K562 (cell line): ENCODE measurements around the gene PET100. TPM values are rescaled to one million over a fixed set of nuclear protein-coding genes. Genes with fewer than 3 reads are reported as not detected.
A peak's percentile ranks its signal among the peaks of the same experiment; 100 is the strongest.

Experiments used
- ARID2 ChIP-seq: fragments of 450-650 bp; IDR thresholded peaks from 2 replicates; pipeline ENCODE4 v1.6.1; 2017; ENCODE audit warnings: antibody characterized with exemption, mild to moderate bottlenecking
- BHLHE40 ChIP-seq: IDR thresholded peaks from 2 replicates; pipeline ENCODE4 v1.6.1; 2011; ENCODE audit warnings: low read length, improper control_type of control experiment
- CBX2 ChIP-seq: fragments of 200-600 bp; sonication (generic); IDR thresholded peaks from one replicate; pipeline ENCODE4 v1.6.1; 2012; ENCODE audit warnings: mild to moderate bottlenecking, low read length, inconsistent platforms; ENCODE audit not compliant: insufficient read depth, poor library complexity, severe bottlenecking
- E2F3 ChIP-seq: fragments of 250-450 bp; sonication (Bioruptor Pico); IDR thresholded peaks from 2 replicates; pipeline ENCODE4 v1.4.0; 2020; ENCODE audit warnings: mild to moderate bottlenecking
- FOS ChIP-seq: IDR thresholded peaks from 3 replicates; pipeline ENCODE4 v1.6.1; 2011; ENCODE audit not compliant: insufficient read length; ENCODE audit errors: extremely low read depth
- HDGF ChIP-seq: fragments of 450-650 bp; IDR thresholded peaks from 2 replicates; pipeline ENCODE4 v1.6.1; 2016
- KDM2B ChIP-seq: fragments of 250-450 bp; sonication (Bioruptor Pico); IDR thresholded peaks from 2 replicates; pipeline ENCODE4 v1.8.0; 2021; ENCODE audit warnings: mild to moderate bottlenecking, moderate library complexity
- KDM5B ChIP-seq: fragments of 200-600 bp; sonication (generic); IDR thresholded peaks from 2 replicates; pipeline ENCODE4 v1.6.1; 2012; ENCODE audit warnings: low read depth, mild to moderate bottlenecking, moderate library complexity, low read length, control low read depth, inconsistent platforms; ENCODE audit not compliant: insufficient replicate concordance
- NUFIP1 ChIP-seq: fragments of 450-650 bp; IDR thresholded peaks from 2 replicates; pipeline ENCODE4 v1.6.1; 2018; ENCODE audit not compliant: partially characterized antibody
- OTX1 ChIP-seq: fragments of 450-650 bp; formaldehyde crosslinking; IDR thresholded peaks from 2 replicates; pipeline ENCODE4 v1.4.0; 2022; ENCODE audit warnings: mild to moderate bottlenecking
- RAD21 ChIP-seq, 2 experiments: fragments of 250-450 bp in 1 of 2; fragments of 450-650 bp in 1 of 2; sonication (Bioruptor Pico) in 1 of 2; formaldehyde crosslinking in 1 of 2; IDR thresholded peaks in 1 of 2; conservative IDR thresholded peaks in 1 of 2; 2 replicates each; pipeline versions ENCODE4 v1.4.0 to v1.8.0; 2020 to 2022; ENCODE audit warnings: mild to moderate bottlenecking in 2 of 2, moderate library complexity in 1 of 2
- RBM17 ChIP-seq: fragments of 200-400 bp; formaldehyde crosslinking; IDR thresholded peaks from 2 replicates; pipeline ENCODE4 v1.6.1; 2017; ENCODE audit warnings: low read depth, mild to moderate bottlenecking, low read length, borderline replicate concordance
- SOX6 ChIP-seq: fragments of 450-650 bp; IDR thresholded peaks from 2 replicates; pipeline ENCODE4 v1.6.1; 2014; ENCODE audit warnings: mild to moderate bottlenecking
- STAT5A ChIP-seq: IDR thresholded peaks from 2 replicates; pipeline ENCODE4 v1.6.1; 2012; ENCODE audit warnings: low read length, inconsistent platforms, borderline replicate concordance
- TAF9B ChIP-seq: fragments of 450-650 bp; IDR thresholded peaks from 2 replicates; pipeline ENCODE4 v1.6.1; 2018; ENCODE audit warnings: mild to moderate bottlenecking; ENCODE audit not compliant: partially characterized antibody
- YBX1 ChIP-seq: fragments of 450-650 bp; IDR thresholded peaks from 2 replicates; pipeline ENCODE4 v1.7.1; 2016; ENCODE audit warnings: mild to moderate bottlenecking
- ZKSCAN3 ChIP-seq: fragments of 250-450 bp; sonication (Bioruptor Pico); IDR thresholded peaks from 2 replicates; pipeline ENCODE4 v1.4.0; 2020
- ZNF239 ChIP-seq: fragments of 250-450 bp; sonication (Bioruptor Pico); IDR thresholded peaks from 2 replicates; pipeline ENCODE4 v1.4.0; 2020; ENCODE audit warnings: mild to moderate bottlenecking
- polyA plus RNA-seq, 8 experiments: library from polyadenylated mRNA; depleted of rRNA in 4 of 8; stranded (reverse) in 5 of 8; unstranded in 3 of 8; fragments of >200 nt; fragmentation: Nextera tagmentation in 2 of 8; fragmentation: Illumina TruSeq in 1 of 8; extraction: Ambion mirVana in 2 of 8; extraction: Trizol in 1 of 8; gene quantifications; 2 replicates each; pipeline versions ENCODE4 v1.2.1 to v1.2.3, GENCODE V29; 2011 to 2014; ENCODE audit warnings: inconsistent platforms in 1 of 8, missing spikeins in 1 of 8
- total RNA-seq, 7 experiments: library from RNA; depleted of rRNA in 6 of 7; stranded (reverse); fragments of >200 nt in 6 of 7; fragmentation: Illumina TruSeq in 2 of 7; extraction: Trizol in 2 of 7; gene quantifications; 2 replicates each; pipeline versions ENCODE4 v1.2.1 to v1.2.3, GENCODE V29; 2011 to 2021; ENCODE audit warnings: low replicate concordance in 1 of 7
- TF ChIP-seq, protein P1 (sequence below): fragments of 250-450 bp; sonication (Bioruptor Pico); IDR thresholded peaks from 2 replicates; pipeline ENCODE4 v1.5.0; 2020; ENCODE audit warnings: mild to moderate bottlenecking, borderline replicate concordance
- TF ChIP-seq, protein P2 (sequence below), 2 experiments: fragments of 450-650 bp; formaldehyde crosslinking in 1 of 2; IDR thresholded peaks; 2 replicates each; pipeline versions ENCODE4 v1.4.0 to v1.6.1; 2014 to 2020; ENCODE audit warnings: mild to moderate bottlenecking in 2 of 2, borderline replicate concordance in 1 of 2, low read depth in 1 of 2

Gene PET100
- total and polyA plus RNA-seq, 9 of the 15 experiments (the other 6 are each of a cell fraction or from before 2014, with no cell fraction given), result 62.3 to 351 (median 98.3) TPM

DNA sequence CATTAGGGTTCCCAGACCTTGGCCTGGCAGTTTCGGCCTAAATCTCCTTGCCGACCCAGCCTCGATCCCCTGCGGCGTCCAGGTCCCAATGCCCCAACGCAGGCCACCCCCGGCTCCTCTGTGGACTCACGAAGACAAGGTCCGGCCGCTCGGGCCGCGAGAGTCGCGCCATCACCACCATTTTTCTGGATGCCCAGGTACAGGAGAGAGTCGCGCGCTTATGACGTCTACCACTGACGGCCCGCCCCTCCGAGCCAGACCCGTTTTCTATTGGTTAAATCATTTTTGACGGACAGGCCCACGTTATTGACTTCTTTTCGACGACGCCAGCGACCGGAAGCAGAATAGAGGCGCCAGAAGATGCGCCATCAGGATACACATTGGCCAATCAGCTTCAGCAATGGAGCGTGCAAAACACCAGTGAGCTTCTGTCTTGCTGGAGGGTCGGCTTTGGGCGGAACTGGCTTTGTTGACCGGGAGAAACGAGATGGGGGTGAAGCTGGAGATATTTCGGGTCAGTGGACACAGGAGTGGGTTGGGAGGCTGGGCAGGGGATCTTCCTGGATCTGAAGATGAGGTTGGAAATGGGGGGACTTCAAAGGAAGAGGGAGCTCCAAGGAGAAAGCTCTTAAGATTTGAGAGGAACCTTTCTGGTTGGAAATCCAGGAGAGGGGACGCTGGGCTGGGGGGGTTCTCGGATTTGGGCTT, at the start of gene PET100, which contains the start of gene XAB2 (continued):
- no peak for TF ChIP-seq RAD21 (CRISPR knock-in tag; conservative IDR thresholded peaks at IDR 0.05 in 1 of 2, IDR thresholded peaks at IDR 0.05 in 1 of 2)
- TF ChIP-seq, protein P1, sequence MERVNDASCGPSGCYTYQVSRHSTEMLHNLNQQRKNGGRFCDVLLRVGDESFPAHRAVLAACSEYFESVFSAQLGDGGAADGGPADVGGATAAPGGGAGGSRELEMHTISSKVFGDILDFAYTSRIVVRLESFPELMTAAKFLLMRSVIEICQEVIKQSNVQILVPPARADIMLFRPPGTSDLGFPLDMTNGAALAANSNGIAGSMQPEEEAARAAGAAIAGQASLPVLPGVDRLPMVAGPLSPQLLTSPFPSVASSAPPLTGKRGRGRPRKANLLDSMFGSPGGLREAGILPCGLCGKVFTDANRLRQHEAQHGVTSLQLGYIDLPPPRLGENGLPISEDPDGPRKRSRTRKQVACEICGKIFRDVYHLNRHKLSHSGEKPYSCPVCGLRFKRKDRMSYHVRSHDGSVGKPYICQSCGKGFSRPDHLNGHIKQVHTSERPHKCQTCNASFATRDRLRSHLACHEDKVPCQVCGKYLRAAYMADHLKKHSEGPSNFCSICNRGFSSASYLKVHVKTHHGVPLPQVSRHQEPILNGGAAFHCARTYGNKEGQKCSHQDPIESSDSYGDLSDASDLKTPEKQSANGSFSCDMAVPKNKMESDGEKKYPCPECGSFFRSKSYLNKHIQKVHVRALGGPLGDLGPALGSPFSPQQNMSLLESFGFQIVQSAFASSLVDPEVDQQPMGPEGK, result no peak
- no peak for TF ChIP-seq HDGF
- TF ChIP-seq ARID2, result no peak
- TF ChIP-seq ZKSCAN3, result no peak
- TF ChIP-seq E2F3 (CRISPR knock-in tag), result no peak
- peak; percentile 97 for TF ChIP-seq FOS
- TF ChIP-seq, protein P2, sequence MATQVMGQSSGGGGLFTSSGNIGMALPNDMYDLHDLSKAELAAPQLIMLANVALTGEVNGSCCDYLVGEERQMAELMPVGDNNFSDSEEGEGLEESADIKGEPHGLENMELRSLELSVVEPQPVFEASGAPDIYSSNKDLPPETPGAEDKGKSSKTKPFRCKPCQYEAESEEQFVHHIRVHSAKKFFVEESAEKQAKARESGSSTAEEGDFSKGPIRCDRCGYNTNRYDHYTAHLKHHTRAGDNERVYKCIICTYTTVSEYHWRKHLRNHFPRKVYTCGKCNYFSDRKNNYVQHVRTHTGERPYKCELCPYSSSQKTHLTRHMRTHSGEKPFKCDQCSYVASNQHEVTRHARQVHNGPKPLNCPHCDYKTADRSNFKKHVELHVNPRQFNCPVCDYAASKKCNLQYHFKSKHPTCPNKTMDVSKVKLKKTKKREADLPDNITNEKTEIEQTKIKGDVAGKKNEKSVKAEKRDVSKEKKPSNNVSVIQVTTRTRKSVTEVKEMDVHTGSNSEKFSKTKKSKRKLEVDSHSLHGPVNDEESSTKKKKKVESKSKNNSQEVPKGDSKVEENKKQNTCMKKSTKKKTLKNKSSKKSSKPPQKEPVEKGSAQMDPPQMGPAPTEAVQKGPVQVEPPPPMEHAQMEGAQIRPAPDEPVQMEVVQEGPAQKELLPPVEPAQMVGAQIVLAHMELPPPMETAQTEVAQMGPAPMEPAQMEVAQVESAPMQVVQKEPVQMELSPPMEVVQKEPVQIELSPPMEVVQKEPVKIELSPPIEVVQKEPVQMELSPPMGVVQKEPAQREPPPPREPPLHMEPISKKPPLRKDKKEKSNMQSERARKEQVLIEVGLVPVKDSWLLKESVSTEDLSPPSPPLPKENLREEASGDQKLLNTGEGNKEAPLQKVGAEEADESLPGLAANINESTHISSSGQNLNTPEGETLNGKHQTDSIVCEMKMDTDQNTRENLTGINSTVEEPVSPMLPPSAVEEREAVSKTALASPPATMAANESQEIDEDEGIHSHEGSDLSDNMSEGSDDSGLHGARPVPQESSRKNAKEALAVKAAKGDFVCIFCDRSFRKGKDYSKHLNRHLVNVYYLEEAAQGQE (IDR thresholded peaks at IDR 0.05; ENCODE audit: borderline replicate concordance), result no peak
- TF ChIP-seq, protein P2 (CRISPR knock-in tag; IDR thresholded peaks at IDR 0.05; ENCODE audit: low read depth), result no peak
- TF ChIP-seq OTX1 (CRISPR knock-in tag), result no peak
- TF ChIP-seq BHLHE40, result no peak
- peak; percentile 58 for TF ChIP-seq TAF9B
- no peak for TF ChIP-seq NUFIP1
- TF ChIP-seq KDM5B, result peak; percentile 48
- no peak for TF ChIP-seq RBM17
- TF ChIP-seq CBX2, result no peak
- TF ChIP-seq YBX1, result no peak
- TF ChIP-seq KDM2B (CRISPR knock-in tag), result no peak
- no peak for TF ChIP-seq ZNF239 (CRISPR knock-in tag)
- TF ChIP-seq STAT5A, result no peak
- TF ChIP-seq SOX6, result no peak
